H9 (cell line): ENCODE results near the gene XK. TPM values are rescaled to one million over a fixed set of nuclear protein-coding genes. Genes with fewer than 3 reads are reported as not detected.

Experiments used
- DNase-seq: peaks from one replicate; pipeline ENCODE4 v3.0.0-alpha.2; 2017
- H2AFZ ChIP-seq: one replicate; pipeline ENCODE4 v1.6.1; 2013; ENCODE audit warnings: mild to moderate bottlenecking, low read length, control low read depth, moderate library complexity
- H2AK5ac ChIP-seq: 2 replicates; pipeline ENCODE4 v1.6.1; 2013; ENCODE audit warnings: low read length, control low read depth, mixed read lengths; ENCODE audit not compliant: insufficient read length
- H2BK120ac ChIP-seq: one replicate; pipeline ENCODE4 v1.6.1; 2013; ENCODE audit warnings: low read depth, mild to moderate bottlenecking, low read length, control low read depth, inconsistent platforms; ENCODE audit not compliant: poor library complexity, severe bottlenecking
- H2BK12ac ChIP-seq: 2 replicates; pipeline ENCODE4 v1.6.1; 2013; ENCODE audit warnings: low read length, control low read depth, mixed read lengths, low read depth; ENCODE audit not compliant: insufficient read length
- H2BK15ac ChIP-seq: 2 replicates; pipeline ENCODE4 v1.6.1; 2013; ENCODE audit warnings: low read depth, low read length, control low read depth
- H2BK20ac ChIP-seq: one replicate; pipeline ENCODE4 v1.6.1; 2013; ENCODE audit warnings: low read depth, mild to moderate bottlenecking, low read length, control low read depth, inconsistent platforms; ENCODE audit not compliant: poor library complexity, severe bottlenecking
- H2BK5ac ChIP-seq: 2 replicates; pipeline ENCODE4 v1.6.1; 2013; ENCODE audit warnings: low read length, control low read depth, mixed read lengths; ENCODE audit not compliant: insufficient read length
- H3K14ac ChIP-seq: 2 replicates; pipeline ENCODE4 v1.6.1; 2013; ENCODE audit warnings: low read length, control low read depth; ENCODE audit not compliant: insufficient read depth
- H3K18ac ChIP-seq: 2 replicates; pipeline ENCODE4 v1.6.1; 2013; ENCODE audit warnings: low read depth, mild to moderate bottlenecking, mixed read lengths, low read length, control low read depth; ENCODE audit not compliant: insufficient read length
- H3K23ac ChIP-seq: 2 replicates; pipeline ENCODE4 v1.6.1; 2013; ENCODE audit warnings: low read length, control low read depth, mixed read lengths, low read depth; ENCODE audit not compliant: insufficient read length
- H3K23me2 ChIP-seq: 2 replicates; pipeline ENCODE4 v1.6.1; 2013; ENCODE audit warnings: low read depth, mild to moderate bottlenecking, mixed read lengths, low read length, control low read depth; ENCODE audit not compliant: insufficient read length, poor library complexity, severe bottlenecking
- H3K27ac ChIP-seq: 2 replicates; pipeline ENCODE4 v1.5.1; 2013; ENCODE audit warnings: low read length, control low read depth, mixed read lengths, low read depth; ENCODE audit not compliant: insufficient read length
- H3K27me3 ChIP-seq: 2 replicates; pipeline ENCODE4 v1.6.1; 2013; ENCODE audit warnings: low read length, control low read depth, inconsistent platforms; ENCODE audit not compliant: insufficient read depth
- H3K4ac ChIP-seq: 2 replicates; pipeline ENCODE4 v1.6.1; 2013; ENCODE audit warnings: low read depth, mild to moderate bottlenecking, control low read depth, inconsistent platforms, low read length, moderate library complexity
- H3K4me1 ChIP-seq: 2 replicates; pipeline ENCODE4 v1.6.1; 2013; ENCODE audit warnings: low read length, control low read depth, inconsistent platforms; ENCODE audit not compliant: insufficient read depth
- H3K4me2 ChIP-seq: 2 replicates; pipeline ENCODE4 v1.6.1; 2013; ENCODE audit warnings: low read length, control low read depth, mixed read lengths; ENCODE audit not compliant: insufficient read length, insufficient read depth
- H3K56ac ChIP-seq: 2 replicates; pipeline ENCODE4 v1.6.1; 2013; ENCODE audit warnings: low read depth, mild to moderate bottlenecking, mixed read lengths, low read length, control low read depth; ENCODE audit not compliant: insufficient read length
- H3K79me1 ChIP-seq: 2 replicates; pipeline ENCODE4 v1.6.1; 2013; ENCODE audit warnings: low read depth, mild to moderate bottlenecking, moderate library complexity, low read length, control low read depth, inconsistent platforms; ENCODE audit not compliant: insufficient read depth, poor library complexity, severe bottlenecking
- H3K79me2 ChIP-seq: 2 replicates; pipeline ENCODE4 v1.6.1; 2013; ENCODE audit warnings: low read length, control low read depth, inconsistent platforms; ENCODE audit not compliant: insufficient read depth
- H3K9ac ChIP-seq: 2 replicates; pipeline ENCODE4 v1.6.1; 2013; ENCODE audit warnings: low read length, control low read depth, mixed read lengths; ENCODE audit not compliant: insufficient read length; ENCODE audit errors: extremely low read depth
- H3K9me3 ChIP-seq: one replicate; pipeline ENCODE4 v1.6.1; 2013; ENCODE audit warnings: low read depth, low read length, inconsistent platforms; ENCODE audit not compliant: control insufficient read depth
- H3T11ph ChIP-seq: one replicate; pipeline ENCODE4 v1.6.1; 2013; ENCODE audit warnings: mild to moderate bottlenecking, low read length, control low read depth, inconsistent platforms
- H4K20me1 ChIP-seq: one replicate; pipeline ENCODE4 v1.6.1; 2013; ENCODE audit not compliant: control insufficient read depth, insufficient read length, insufficient read depth
- H4K5ac ChIP-seq: 2 replicates; pipeline ENCODE4 v1.6.1; 2013; ENCODE audit warnings: low read depth, mild to moderate bottlenecking, mixed read lengths, low read length, control low read depth; ENCODE audit not compliant: insufficient read length
- H4K8ac ChIP-seq: replicated peaks from 2 replicates; pipeline ENCODE4 v1.6.1; 2013; ENCODE audit warnings: low read length, control low read depth, mixed read lengths, low read depth; ENCODE audit not compliant: insufficient read length
- H4K91ac ChIP-seq: 2 replicates; pipeline ENCODE4 v1.6.1; 2013; ENCODE audit warnings: low read depth, mild to moderate bottlenecking, moderate library complexity, mixed read lengths, low read length, control low read depth; ENCODE audit not compliant: insufficient read length
- H3K27ac Mint-ChIP-seq, 3 experiments: 2 replicates in 2 of 3; 3 replicates in 1 of 3; pipeline ENCODE4 v1.8.0; 2020 to 2021; ENCODE audit warnings: mixed read lengths in 3 of 3, mild to moderate bottlenecking in 1 of 3, moderate library complexity in 1 of 3
- H3K27me3 Mint-ChIP-seq: 2 replicates; pipeline ENCODE4 v1.8.0; 2021; ENCODE audit warnings: low read depth, mild to moderate bottlenecking, moderate library complexity, mixed read lengths
- H3K36me3 Mint-ChIP-seq, 3 experiments: 2 replicates in 2 of 3; 3 replicates in 1 of 3; pipeline ENCODE4 v1.8.0; 2020 to 2021; ENCODE audit warnings: low read depth in 3 of 3, mixed read lengths in 3 of 3; ENCODE audit not compliant: insufficient read depth in 1 of 3
- H3K4me1 Mint-ChIP-seq, 2 experiments: 2 replicates each; pipeline ENCODE4 v1.8.0; 2020; ENCODE audit warnings: mixed read lengths in 2 of 2
- H3K4me3 Mint-ChIP-seq, 2 experiments: 2 replicates in 1 of 2; 3 replicates in 1 of 2; pipeline ENCODE4 v1.8.0; 2020 to 2021; ENCODE audit warnings: mild to moderate bottlenecking in 2 of 2, mixed read lengths in 2 of 2, moderate library complexity in 1 of 2
- H3K9me3 Mint-ChIP-seq, 2 experiments: 2 replicates in 1 of 2; 3 replicates in 1 of 2; pipeline ENCODE4 v1.8.0; 2020; ENCODE audit warnings: mild to moderate bottlenecking in 2 of 2, mixed read lengths in 2 of 2, moderate library complexity in 1 of 2
- CTCF ChIP-seq: fragments of 200-600 bp; sonication (generic); conservative IDR thresholded peaks from 3 replicates; pipeline ENCODE4 v1.8.0; 2021; ENCODE audit warnings: antibody characterized with exemption, mild to moderate bottlenecking
- WGBS: extraction: QIAGEN DNeasy Blood & Tissue Kit; methylation state at CpG from one replicate; pipeline ENCODE4 v1.1.7; 2013; ENCODE audit warnings: missing lambda C conversion rate, low lambda C conversion rate, mixed read lengths; ENCODE audit not compliant: insufficient read length; ENCODE audit errors: extremely low coverage; 5-methylcytosine and 5-hydroxymethylcytosine counted together
- total RNA-seq: library from RNA; stranded (reverse); gene quantifications from 2 replicates; pipeline ENCODE4 v1.2.1, GENCODE V29; 2021

The XK gene
- total RNA-seq, 1 experiment from 2014 or later: 0.85 TPM

GRCh38 chrX:37667141-37667540 is 18.4 kb upstream of the XK start:
- no peaks in the 10 kb centered on the region for H3K23me2 ChIP-seq
- H4K5ac ChIP-seq: no peak overlapping the region
- Mint-ChIP-seq H3K27me3 (peaks cover 3% of the 10 kb centered on the region), H3K36me3 (peaks cover 0 to 2% (median 0%) of the 10 kb centered on the region in 3 experiments; a peak in 2 of 7 replicates), H3K9me3 (peaks cover 31 to 39% of the 10 kb centered on the region in 2 experiments), H3K27ac (no peak overlapping the region), H3K4me3 (no peak overlapping the region), H3K4me1 (no peaks in the 10 kb centered on the region)
- no peak overlapping the region for H2AFZ ChIP-seq
- H2BK120ac ChIP-seq: no peak overlapping the region
- no peak overlapping the region for H2BK5ac ChIP-seq
- DNase-seq: no peak
- H2BK12ac ChIP-seq: no peak overlapping the region
- H3K27me3 ChIP-seq: no peaks in the 10 kb centered on the region
- no peak overlapping the region for H3K18ac ChIP-seq
- no peak overlapping the region for H4K8ac ChIP-seq
- H3K4me2 ChIP-seq: no peak overlapping the region
- H3T11ph ChIP-seq: no peak overlapping the region
- H3K4ac ChIP-seq: no peak overlapping the region
- no peak overlapping the region for H3K9ac ChIP-seq
- H3K23ac ChIP-seq: no peak overlapping the region
- no peak overlapping the region for H4K91ac ChIP-seq
- no peaks in the 10 kb centered on the region for H4K20me1 ChIP-seq
- no peak overlapping the region for H2AK5ac ChIP-seq
- no peaks in the 10 kb centered on the region for H3K79me1 ChIP-seq
- H3K79me2 ChIP-seq: no peaks in the 10 kb centered on the region
- no peaks in the 10 kb centered on the region for H3K4me1 ChIP-seq
- no peaks in the 10 kb centered on the region for H3K9me3 ChIP-seq
- no peak overlapping the region for H2BK15ac ChIP-seq
- H3K14ac ChIP-seq: no peak overlapping the region
- TF ChIP-seq CTCF: no peak
- WGBS: no CpG with 5 or more reads among the region's 6 CpGs
- H3K27ac ChIP-seq: no peak overlapping the region
- no peak overlapping the region for H2BK20ac ChIP-seq
- no peak overlapping the region for H3K56ac ChIP-seq
